Breast epithelium (tissue), 4 donors: Measurements from ENCODE around the gene DNAI1. TPM values are rescaled to one million over a fixed set of nuclear protein-coding genes. Genes with fewer than 3 reads are reported as not detected.

Source experiments
- DNase-seq, 2 donors: peaks; one replicate each; pipeline ENCODE4 v3.0.0-alpha.2; 2019; ENCODE audit warnings: low spot score in 2 of 2
- H3K27ac ChIP-seq, 2 donors: fragments of 200-600 bp; sonication (generic) in 1 of 2; one replicate each; pipeline ENCODE4 v1.5.1; 2016 to 2019; ENCODE audit warnings: mild to moderate bottlenecking in 1 of 2
- H3K27me3 ChIP-seq, 2 donors: fragments of 200-600 bp; sonication (generic) in 1 of 2; one replicate each; pipeline versions ENCODE4 v1.5.1 to v1.6.0; 2017 to 2019; ENCODE audit warnings: control low read depth in 1 of 2, mild to moderate bottlenecking in 1 of 2
- H3K36me3 ChIP-seq: fragments of 200-600 bp; one replicate; pipeline ENCODE4 v1.5.1; 2019
- H3K4me1 ChIP-seq, 2 donors: fragments of 200-600 bp; sonication (generic); one replicate each; pipeline ENCODE4 v1.5.1; 2016 to 2019; ENCODE audit warnings: control low read depth in 1 of 2
- H3K4me3 ChIP-seq, 3 donors: fragments of 200-600 bp; sonication (generic); 1 replicate in 2 of 3; 2 replicates in 1 of 3; pipeline ENCODE4 v1.5.1; 2016 to 2019; ENCODE audit warnings: mild to moderate bottlenecking in 3 of 3, moderate library complexity in 2 of 3
- H3K9me3 ChIP-seq, 2 donors: fragments of 200-600 bp; sonication (generic) in 1 of 2; one replicate each; pipeline ENCODE4 v1.5.1; 2016 to 2019; ENCODE audit warnings: control low read depth in 1 of 2
- CTCF ChIP-seq, 3 donors: fragments of 450-650 bp; IDR thresholded peaks; one replicate each; pipeline ENCODE4 v1.5.1; 2016 to 2017; ENCODE audit warnings: antibody characterized with exemption in 3 of 3, mild to moderate bottlenecking in 3 of 3, moderate library complexity in 3 of 3
- POLR2A ChIP-seq: fragments of 450-650 bp; IDR thresholded peaks from one replicate; pipeline ENCODE4 v1.6.1; 2016; ENCODE audit warnings: antibody characterized with exemption, mild to moderate bottlenecking, moderate library complexity
- POLR2AphosphoS5 ChIP-seq, 3 donors: sonication (generic); formaldehyde crosslinking; IDR thresholded peaks; one replicate each; pipeline ENCODE4 v1.6.1; 2017; ENCODE audit warnings: antibody characterized with exemption in 3 of 3
- intact Hi-C: fragments of 100-400 bp; cut with DNase I; formaldehyde crosslinking; loops from one replicate; pipeline ENCODE4 v1.15.1; 2023; ENCODE audit warnings: low total_unique reads
- total RNA-seq, 3 donors: library from RNA; depleted of rRNA; stranded (reverse); fragments of >200 nt; gene quantifications; one replicate each; pipeline ENCODE4 v1.1.0, GENCODE V29; 2016

DNAI1 gene
- total RNA-seq, 3 donors from 2014 or later, result 1.6 to 3.2 TPM; not detected in 1

DNA sequence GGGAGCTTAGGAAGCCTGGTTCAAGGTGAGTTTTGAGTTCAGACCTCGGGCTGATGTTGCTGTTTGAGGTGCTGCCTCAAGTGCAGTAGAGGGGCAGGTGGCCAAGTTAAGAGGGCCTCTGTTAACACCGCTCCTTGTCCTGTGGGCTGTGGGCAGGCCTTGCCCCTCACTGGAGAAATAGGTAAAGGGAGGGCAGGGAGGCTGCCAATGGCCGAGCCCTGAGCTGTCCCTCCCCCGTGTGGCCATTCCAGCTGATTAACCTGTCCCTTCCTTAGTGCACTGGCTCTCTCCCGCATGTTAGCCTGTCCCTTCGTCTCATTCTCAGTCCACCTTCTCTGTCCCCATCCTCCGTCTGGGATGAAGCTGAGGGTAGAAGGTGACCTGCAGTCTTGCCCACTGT is 109.5 kb downstream of the DNAI1 start:
- H3K9me3 ChIP-seq, result no peaks in the 10 kb centered on the region
- H3K27me3 ChIP-seq, result no peaks in the 10 kb centered on the region
- DNase-seq, result no peak
- intact Hi-C loops, result no loop called here
- H3K36me3 ChIP-seq, result no peaks in the 10 kb centered on the region
- no peak overlapping the region for H3K4me3 ChIP-seq
- no peaks in the 10 kb centered on the region for H3K4me1 ChIP-seq
- TF ChIP-seq CTCF (IDR thresholded peaks at IDR 0.05) (no peak), POLR2AphosphoS5 (IDR thresholded peaks at IDR 0.05) (no peak), POLR2A (no peak)
- no peak overlapping the region for H3K27ac ChIP-seq

DNA sequence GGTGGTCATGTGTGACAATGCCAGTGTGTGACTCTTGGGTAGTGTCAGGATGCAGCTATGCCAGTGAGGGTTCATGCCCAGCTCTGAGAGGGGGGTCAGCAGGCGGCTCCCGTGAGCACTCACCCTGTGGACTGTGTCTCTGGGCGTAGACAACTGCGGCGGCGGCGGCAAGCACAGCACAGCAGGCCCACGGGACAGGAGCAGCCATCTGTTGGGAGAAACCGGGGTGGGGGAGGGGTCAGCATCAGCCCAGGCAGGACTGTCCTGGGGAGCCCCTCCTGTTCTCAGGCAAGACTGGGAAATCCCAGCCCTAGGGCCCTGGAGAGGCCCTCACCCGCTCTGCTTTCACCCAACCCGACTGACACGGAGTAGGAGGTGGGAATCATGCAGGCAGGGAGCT is 110.2 kb downstream of the DNAI1 start:
- no peak overlapping the region for H3K4me3 ChIP-seq
- intact Hi-C loops, result no loop called here
- H3K4me1 ChIP-seq, result no peaks in the 10 kb centered on the region
- no peak for TF ChIP-seq CTCF (IDR thresholded peaks at IDR 0.05)
- no peak for TF ChIP-seq POLR2A
- no peak for TF ChIP-seq POLR2AphosphoS5 (IDR thresholded peaks at IDR 0.05)
- DNase-seq, result no peak
- H3K27me3 ChIP-seq, result no peaks in the 10 kb centered on the region
- no peak overlapping the region for H3K27ac ChIP-seq
- no peaks in the 10 kb centered on the region for H3K9me3 ChIP-seq
- no peaks in the 10 kb centered on the region for H3K36me3 ChIP-seq

DNA sequence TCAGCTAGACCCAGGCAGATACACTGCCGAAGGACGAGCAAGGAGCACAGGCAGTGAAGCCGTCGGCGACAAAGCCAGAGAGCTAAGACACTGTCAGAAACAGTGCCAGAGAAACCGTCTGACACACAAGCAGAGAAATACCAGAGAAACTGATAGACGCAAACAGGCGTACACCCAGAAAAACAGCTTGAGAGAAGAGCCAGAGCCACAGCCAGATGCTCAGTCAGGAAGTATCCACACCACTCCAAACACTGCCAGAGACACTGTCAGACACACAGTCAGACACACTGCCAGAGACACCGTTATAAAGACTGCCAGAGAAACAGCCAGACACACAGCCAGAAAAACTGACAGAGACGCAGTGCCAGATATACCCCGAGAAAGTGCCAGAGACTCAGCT is 111.8 kb downstream of the DNAI1 start:
- H3K36me3 ChIP-seq, result no peaks in the 10 kb centered on the region
- no peak for TF ChIP-seq POLR2A
- no peak for TF ChIP-seq POLR2AphosphoS5 (IDR thresholded peaks at IDR 0.05)
- TF ChIP-seq CTCF (IDR thresholded peaks at IDR 0.05), result no peak

More for the DNA sequence above, 111.8 kb downstream of the DNAI1 start:
- no peaks in the 10 kb centered on the region for H3K9me3 ChIP-seq
- peak overlapping the region in 1 of 2 donors; percentile 25 for H3K27ac ChIP-seq
- intact Hi-C loops, result no loop called here
- H3K27me3 ChIP-seq, result no peaks in the 10 kb centered on the region
- H3K4me1 ChIP-seq, result no peaks in the 10 kb centered on the region
- no peak overlapping the region for H3K4me3 ChIP-seq
- no peak for DNase-seq

Other genes with a start within 250 kb of the DNAI1 start
- 1 to 10 TPM; 1.3 to 2.6 (median 1.3) TPM for gene KIF24, start 129.5 kb upstream of the DNAI1 start, total RNA-seq
- gene NUDT2, start 129.2 kb upstream of the DNAI1 start, total RNA-seq, result 10 to 100 TPM; 20.0 to 22.0 (median 21.6) TPM
- 10 to 100 TPM in 1 of 3 donors, 1 to 10 TPM in 2; 2.9 to 11.5 (median 6.4) TPM for gene MYORG, start 81.9 kb upstream of the DNAI1 start, total RNA-seq
- gene FAM219A, start 235 bp upstream of the DNAI1 start, total RNA-seq, result 1 to 10 TPM; 8.2 to 9.2 (median 9.0) TPM
- 1 to 10 TPM in 2 of 3 donors, under 1 TPM in 1; 0.33 to 5.4 (median 1.8) TPM for gene ENHO, start 64.2 kb downstream of the DNAI1 start, total RNA-seq
- gene CNTFR, start 130.9 kb downstream of the DNAI1 start, total RNA-seq, result 100 to 1,000 TPM in 1 of 3 donors, 10 to 100 TPM in 2; 11.3 to 103 (median 15.4) TPM
- 10 to 100 TPM; 28.5 to 37.9 (median 36.4) TPM for gene RPP25L, start 153.3 kb downstream of the DNAI1 start, total RNA-seq
- 100 to 1,000 TPM in 2 of 3 donors, 10 to 100 TPM in 1; 84.0 to 114 (median 113) TPM for gene DCTN3, start 161.7 kb downstream of the DNAI1 start, total RNA-seq
- gene ARID3C, start 170.3 kb downstream of the DNAI1 start, total RNA-seq, result under 1 TPM in 1 of 3 donors, not detected in 2; 0.29 TPM
- 10 to 100 TPM; 62.6 to 84.8 (median 70.8) TPM for gene SIGMAR1, start 179.0 kb downstream of the DNAI1 start, total RNA-seq
- gene GALT, start 187.9 kb downstream of the DNAI1 start, total RNA-seq, result 10 to 100 TPM; 26.1 to 37.0 (median 36.7) TPM
- gene IL11RA, start 193.4 kb downstream of the DNAI1 start, total RNA-seq, result 10 to 100 TPM; 20.3 to 45.5 (median 42.1) TPM
- gene CCL27, start 203.9 kb downstream of the DNAI1 start, total RNA-seq, result not detected
- gene CCL19, start 232.5 kb downstream of the DNAI1 start, total RNA-seq, result 1 to 10 TPM in 2 of 3 donors, under 1 TPM in 1; 0.88 to 5.6 (median 1.3) TPM